ENCODE results near the gene DIAPH2.

GRCh38 chrX:97636473-97637140 lies 952.0 kb downstream of the DIAPH2 start:
- TF ChIP-seq, protein P1, sequence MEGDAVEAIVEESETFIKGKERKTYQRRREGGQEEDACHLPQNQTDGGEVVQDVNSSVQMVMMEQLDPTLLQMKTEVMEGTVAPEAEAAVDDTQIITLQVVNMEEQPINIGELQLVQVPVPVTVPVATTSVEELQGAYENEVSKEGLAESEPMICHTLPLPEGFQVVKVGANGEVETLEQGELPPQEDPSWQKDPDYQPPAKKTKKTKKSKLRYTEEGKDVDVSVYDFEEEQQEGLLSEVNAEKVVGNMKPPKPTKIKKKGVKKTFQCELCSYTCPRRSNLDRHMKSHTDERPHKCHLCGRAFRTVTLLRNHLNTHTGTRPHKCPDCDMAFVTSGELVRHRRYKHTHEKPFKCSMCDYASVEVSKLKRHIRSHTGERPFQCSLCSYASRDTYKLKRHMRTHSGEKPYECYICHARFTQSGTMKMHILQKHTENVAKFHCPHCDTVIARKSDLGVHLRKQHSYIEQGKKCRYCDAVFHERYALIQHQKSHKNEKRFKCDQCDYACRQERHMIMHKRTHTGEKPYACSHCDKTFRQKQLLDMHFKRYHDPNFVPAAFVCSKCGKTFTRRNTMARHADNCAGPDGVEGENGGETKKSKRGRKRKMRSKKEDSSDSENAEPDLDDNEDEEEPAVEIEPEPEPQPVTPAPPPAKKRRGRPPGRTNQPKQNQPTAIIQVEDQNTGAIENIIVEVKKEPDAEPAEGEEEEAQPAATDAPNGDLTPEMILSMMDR (IDR thresholded peaks at IDR 0.05): no peak
- no peak for TF ChIP-seq POLR2A (IDR thresholded peaks at IDR 0.05)

Data from tibial nerve (tissue), 3 donors.